ENCODE results near the gene PGLYRP2. TPM values are rescaled to one million over a fixed set of nuclear protein-coding genes. Genes with fewer than 3 reads are reported as not detected.

Gene PGLYRP2
- total and polyA plus RNA-seq, 2 experiments from 2014 or later, result not detected

DNA sequence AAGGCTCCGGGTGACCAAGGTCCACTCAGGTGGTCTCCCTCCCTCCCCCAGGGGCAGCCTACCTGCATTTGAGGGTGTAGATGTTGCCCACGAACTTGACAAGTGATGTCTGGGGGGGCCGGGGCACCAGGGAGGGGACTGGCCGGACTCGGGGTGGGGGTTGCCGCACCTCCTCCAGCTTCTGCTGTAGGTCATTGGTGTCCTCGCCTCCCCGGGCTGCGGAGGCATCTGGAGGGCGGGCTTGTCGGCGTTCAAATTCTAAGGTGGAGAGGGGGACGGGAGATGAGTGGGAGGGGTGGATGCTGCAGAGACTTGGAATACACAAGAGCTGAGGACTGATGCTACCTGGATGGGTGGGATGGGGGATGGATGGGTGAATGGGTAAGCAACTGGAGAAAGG, 55.2 kb downstream of the PGLYRP2 start:
- Histone ChIP-seq H3K27ac (no peak overlapping the region), H3K9me3 (ENCODE audit: low read depth) (no peaks in the 10 kb centered on the region), H3K4me1 (ENCODE audit: low read depth) (no peaks in the 10 kb centered on the region), H3K27me3 (no peaks in the 10 kb centered on the region), H3K4me3 (no peak overlapping the region), H3K36me3 (peaks cover 36% of the 10 kb centered on the region)
- TF ChIP-seq, protein P1, sequence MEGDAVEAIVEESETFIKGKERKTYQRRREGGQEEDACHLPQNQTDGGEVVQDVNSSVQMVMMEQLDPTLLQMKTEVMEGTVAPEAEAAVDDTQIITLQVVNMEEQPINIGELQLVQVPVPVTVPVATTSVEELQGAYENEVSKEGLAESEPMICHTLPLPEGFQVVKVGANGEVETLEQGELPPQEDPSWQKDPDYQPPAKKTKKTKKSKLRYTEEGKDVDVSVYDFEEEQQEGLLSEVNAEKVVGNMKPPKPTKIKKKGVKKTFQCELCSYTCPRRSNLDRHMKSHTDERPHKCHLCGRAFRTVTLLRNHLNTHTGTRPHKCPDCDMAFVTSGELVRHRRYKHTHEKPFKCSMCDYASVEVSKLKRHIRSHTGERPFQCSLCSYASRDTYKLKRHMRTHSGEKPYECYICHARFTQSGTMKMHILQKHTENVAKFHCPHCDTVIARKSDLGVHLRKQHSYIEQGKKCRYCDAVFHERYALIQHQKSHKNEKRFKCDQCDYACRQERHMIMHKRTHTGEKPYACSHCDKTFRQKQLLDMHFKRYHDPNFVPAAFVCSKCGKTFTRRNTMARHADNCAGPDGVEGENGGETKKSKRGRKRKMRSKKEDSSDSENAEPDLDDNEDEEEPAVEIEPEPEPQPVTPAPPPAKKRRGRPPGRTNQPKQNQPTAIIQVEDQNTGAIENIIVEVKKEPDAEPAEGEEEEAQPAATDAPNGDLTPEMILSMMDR (IDR thresholded peaks at IDR 0.05; ENCODE audit: low read depth, low read length), result no peak
- no peak for DNase-seq (ENCODE audit: low read depth in 1 of 2, low spot score in 1 of 2)

DNA sequence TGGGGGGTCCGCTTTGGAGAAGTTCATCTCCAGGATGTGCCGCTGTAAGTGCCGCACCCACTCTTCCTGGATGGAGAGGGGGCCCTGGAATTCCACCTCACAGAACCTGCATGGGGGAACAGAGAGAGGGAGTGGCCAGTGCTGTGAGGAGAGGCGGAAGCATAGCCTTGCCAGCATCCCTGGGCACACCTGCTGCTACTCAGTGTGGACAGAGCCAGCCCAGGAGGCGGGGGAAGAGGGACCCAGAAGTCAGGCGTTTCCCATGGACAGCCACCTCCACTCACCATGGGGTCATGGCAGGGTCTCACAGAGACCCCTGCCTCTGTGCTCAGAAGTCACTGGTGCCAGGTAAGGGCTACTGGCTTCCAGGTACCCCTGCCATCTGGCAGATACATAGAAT, 56.2 kb downstream of the PGLYRP2 start:
- H3K9me3 ChIP-seq (ENCODE audit: low read depth), result no peaks in the 10 kb centered on the region
- no peak overlapping the region for H3K27ac ChIP-seq
- no peak overlapping the region for H3K4me3 ChIP-seq
- no peak for DNase-seq (ENCODE audit: low read depth in 1 of 2, low spot score in 1 of 2)
- H3K27me3 ChIP-seq, result no peaks in the 10 kb centered on the region
- H3K36me3 ChIP-seq, result peaks cover 36% of the 10 kb centered on the region
- no peaks in the 10 kb centered on the region for H3K4me1 ChIP-seq (ENCODE audit: low read depth)
- TF ChIP-seq, protein P1 (IDR thresholded peaks at IDR 0.05; ENCODE audit: low read depth, low read length), result no peak

DNA sequence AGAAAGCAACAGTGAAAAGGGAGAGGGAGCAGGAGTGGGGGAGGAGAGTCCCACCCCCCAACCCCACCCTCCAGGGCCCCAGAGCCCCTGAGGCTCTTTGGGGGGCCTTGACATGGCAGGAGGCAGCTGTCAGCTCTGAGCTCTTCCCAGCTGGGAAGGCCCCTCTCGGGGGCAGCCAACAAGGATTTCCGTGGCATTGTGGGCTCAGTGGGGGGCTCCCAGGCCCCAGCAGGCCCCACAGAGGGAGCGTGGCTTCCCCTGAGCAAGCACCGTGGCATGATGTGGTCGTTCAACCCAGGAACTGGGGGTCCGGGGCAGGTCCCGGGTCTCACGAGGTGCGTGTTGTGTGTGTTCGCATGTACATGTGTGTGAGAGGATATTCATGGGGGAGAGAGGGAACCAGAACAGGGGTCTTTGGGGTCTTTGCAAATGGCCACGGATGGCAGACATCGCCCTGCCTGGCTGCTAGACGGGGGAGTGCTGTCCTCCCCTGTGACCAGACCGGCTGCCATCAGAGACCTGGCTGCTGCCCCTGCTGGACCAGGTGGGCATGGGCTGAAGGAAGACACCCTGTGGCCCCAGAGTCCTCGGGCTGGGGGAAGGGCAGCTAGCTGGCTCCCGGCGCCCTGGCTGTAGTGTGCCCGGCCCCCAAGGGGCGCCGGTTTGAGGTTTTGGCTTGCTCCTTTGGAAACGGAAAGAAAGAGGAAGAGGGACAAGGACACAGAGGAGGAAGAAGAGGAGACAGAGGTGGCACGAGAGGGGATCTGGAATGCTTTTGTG, 56.8 kb downstream of the PGLYRP2 start:
- peak overlapping the region; percentile 16 for H3K27ac ChIP-seq
- peaks cover 3% of the 10 kb centered on the region for H3K4me1 ChIP-seq (ENCODE audit: low read depth)

DNA sequence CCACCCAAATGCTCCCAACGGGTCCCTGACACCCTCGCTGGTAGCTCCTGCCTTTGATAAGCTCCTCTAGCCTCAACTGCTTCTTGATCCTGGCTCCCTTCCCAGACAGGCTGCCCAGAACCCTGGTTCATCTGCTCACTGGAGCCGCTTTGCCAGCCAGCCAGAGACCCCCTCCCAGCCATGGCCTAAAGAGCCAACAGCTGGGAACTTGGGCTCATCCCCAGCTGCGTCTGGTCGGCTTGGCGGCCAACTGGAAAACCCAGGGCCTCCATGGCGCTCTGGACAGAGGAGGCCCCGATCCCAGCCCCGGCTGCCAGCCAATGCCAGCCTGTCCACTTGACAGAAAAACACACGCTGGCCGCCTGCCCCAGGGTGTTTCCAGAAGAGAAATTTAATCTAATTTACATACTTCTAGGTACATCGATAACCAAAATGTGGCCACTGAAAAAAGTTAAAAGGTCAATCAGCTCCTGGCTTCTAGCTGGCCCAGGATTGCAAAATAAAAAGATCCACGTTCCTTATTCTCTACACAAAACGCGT, 57.5 kb downstream of the PGLYRP2 start:
- Histone ChIP-seq H3K27me3 (no peaks in the 10 kb centered on the region), H3K9me3 (ENCODE audit: low read depth) (no peaks in the 10 kb centered on the region), H3K4me3 (no peak overlapping the region), H3K27ac (peak overlapping the region; percentile 16), H3K36me3 (peaks cover 32% of the 10 kb centered on the region), H3K4me1 (ENCODE audit: low read depth) (peaks cover 10% of the 10 kb centered on the region)
- TF ChIP-seq, protein P1 (IDR thresholded peaks at IDR 0.05; ENCODE audit: low read depth, low read length), result no peak
- DNase-seq (ENCODE audit: low read depth in 1 of 2, low spot score in 1 of 2), result no peak

More for the DNA sequence above, 56.8 kb downstream of the PGLYRP2 start:
- peaks cover 36% of the 10 kb centered on the region for H3K36me3 ChIP-seq
- H3K27me3 ChIP-seq, result no peaks in the 10 kb centered on the region
- H3K4me3 ChIP-seq, result no peak overlapping the region
- TF ChIP-seq, protein P1 (IDR thresholded peaks at IDR 0.05; ENCODE audit: low read depth, low read length), result no peak
- no peaks in the 10 kb centered on the region for H3K9me3 ChIP-seq (ENCODE audit: low read depth)
- no peak for DNase-seq (ENCODE audit: low read depth in 1 of 2, low spot score in 1 of 2)

DNA sequence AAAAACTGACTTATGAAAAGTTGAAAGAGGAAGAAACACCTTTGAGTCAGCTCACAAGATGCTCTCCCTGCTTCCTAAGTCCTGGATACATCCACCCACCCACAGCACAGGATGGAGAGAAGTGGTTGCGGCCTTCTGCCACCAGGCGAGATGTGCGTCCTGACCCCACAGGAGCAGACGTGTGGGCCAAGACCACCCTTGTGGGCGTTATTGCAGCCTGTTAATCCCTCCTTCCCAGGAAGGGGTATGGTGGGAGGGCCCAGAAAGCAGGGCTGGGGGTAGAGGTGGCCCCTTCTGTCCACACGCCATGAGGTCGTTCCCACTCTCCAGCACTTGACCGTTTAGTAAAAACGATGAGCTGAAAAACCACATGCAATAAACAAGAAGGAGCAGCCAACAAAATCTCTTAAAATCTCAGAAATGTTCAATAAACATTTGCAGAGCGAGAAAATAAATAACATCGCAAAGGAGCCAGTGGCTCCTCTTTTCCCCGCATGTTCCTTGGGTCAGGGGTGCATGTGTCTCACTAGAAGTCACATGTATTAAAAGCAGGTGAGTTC, 58.1 kb downstream of the PGLYRP2 start:
- Histone ChIP-seq H3K36me3 (peaks cover 26% of the 10 kb centered on the region), H3K27ac (peak overlapping the region; percentile 16), H3K9me3 (ENCODE audit: low read depth) (no peaks in the 10 kb centered on the region), H3K4me1 (ENCODE audit: low read depth) (peaks cover 14% of the 10 kb centered on the region), H3K4me3 (no peak overlapping the region), H3K27me3 (no peaks in the 10 kb centered on the region)
- TF ChIP-seq, protein P1 (IDR thresholded peaks at IDR 0.05; ENCODE audit: low read depth, low read length), result no peak
- DNase-seq (ENCODE audit: low read depth in 1 of 2, low spot score in 1 of 2), result no peak

Data from cardiac muscle cell (in vitro differentiated cells and primary cell).